Measurements from ENCODE around the gene CADM1.

CADM1 gene

DNA sequence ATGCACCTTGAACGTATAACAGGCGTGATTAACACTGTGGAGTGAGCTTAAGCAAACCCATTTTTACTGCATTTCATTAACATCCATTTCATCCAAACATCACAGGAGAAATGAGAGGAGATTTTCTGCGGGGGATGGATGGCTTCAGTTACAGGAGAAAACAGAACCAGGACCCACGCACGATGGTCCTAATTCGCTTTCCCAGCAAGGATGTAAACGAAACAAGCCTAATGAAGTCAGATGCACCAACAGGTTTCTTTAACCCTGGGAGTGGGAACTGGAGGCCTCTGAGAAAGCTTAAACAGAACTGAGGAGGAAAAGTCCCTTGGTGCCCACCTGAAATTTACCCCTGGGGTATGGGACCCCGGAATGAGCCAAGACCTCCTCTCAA lies 2.7 kb downstream of the CADM1 start:
- H3K27me3 Mint-ChIP-seq, result peaks cover 11% of the 10 kb centered on the region
- no peaks in the 10 kb centered on the region for H3K36me3 Mint-ChIP-seq

GRCh38 chr11:115500547-115501501 lies 3.4 kb downstream of the CADM1 start:
- ATAC-seq (ENCODE audit: low read depth) (no peak), DNase-seq (ENCODE audit: low spot score in 2 of 2) (no peak)
- H3K4me3 Mint-ChIP-seq, result no peak overlapping the region
- peaks cover 11% of the 10 kb centered on the region for H3K27me3 Mint-ChIP-seq
- no peaks in the 10 kb centered on the region for H3K36me3 Mint-ChIP-seq
- no peaks in the 10 kb centered on the region for H3K9me3 Mint-ChIP-seq
- H3K27ac Mint-ChIP-seq, result no peak overlapping the region
- H3K4me1 Mint-ChIP-seq, result peaks cover 3% of the 10 kb centered on the region

More for the DNA sequence above, 2.7 kb downstream of the CADM1 start:
- peaks cover 3% of the 10 kb centered on the region for H3K4me1 Mint-ChIP-seq
- DNase-seq (ENCODE audit: low spot score in 2 of 2) (no peak), ATAC-seq (ENCODE audit: low read depth) (no peak)
- no peak overlapping the region for H3K27ac Mint-ChIP-seq
- H3K9me3 Mint-ChIP-seq, result no peaks in the 10 kb centered on the region
- no peak overlapping the region for H3K4me3 Mint-ChIP-seq

DNA sequence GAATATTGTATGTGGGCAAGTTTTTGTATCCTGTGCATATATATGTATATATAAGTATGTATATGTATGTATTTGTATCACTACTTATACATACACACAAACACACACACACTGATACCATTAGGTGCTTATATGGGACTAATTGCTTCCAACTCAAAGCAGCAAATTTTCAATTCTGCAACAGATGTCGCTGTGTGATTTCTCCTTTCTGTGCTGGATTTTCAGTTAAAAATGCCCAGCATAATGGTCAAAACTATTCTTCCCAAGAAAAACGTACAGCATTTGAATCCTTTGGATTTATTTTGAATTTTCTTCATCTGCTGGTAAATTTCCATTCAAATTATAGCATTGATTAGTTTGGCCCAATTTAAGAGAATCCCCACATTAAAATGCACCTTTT lies 4.3 kb downstream of the CADM1 start:
- Mint-ChIP-seq H3K27ac (no peak overlapping the region), H3K4me1 (peaks cover 3% of the 10 kb centered on the region), H3K36me3 (no peaks in the 10 kb centered on the region), H3K9me3 (no peaks in the 10 kb centered on the region), H3K4me3 (no peak overlapping the region), H3K27me3 (peaks cover 11% of the 10 kb centered on the region)
- no peak for DNase-seq (ENCODE audit: low spot score in 2 of 2)
- no peak for ATAC-seq (ENCODE audit: low read depth)

- ATAC-seq (ENCODE audit: low read depth), result no peak
- DNase-seq (ENCODE audit: low spot score in 2 of 2), result no peak
- H3K4me1 Mint-ChIP-seq, result no peaks in the 10 kb centered on the region
- peaks cover 8% of the 10 kb centered on the region for H3K27me3 Mint-ChIP-seq
- H3K36me3 Mint-ChIP-seq, result no peaks in the 10 kb centered on the region
- H3K27ac Mint-ChIP-seq, result no peak overlapping the region
- H3K9me3 Mint-ChIP-seq, result no peaks in the 10 kb centered on the region
- no peak overlapping the region for H3K4me3 Mint-ChIP-seq
Measured at GRCh38 chr11:115499241-115499799, 4.9 kb downstream of the CADM1 start.

- Mint-ChIP-seq H3K4me3 (no peak overlapping the region), H3K27ac (no peak overlapping the region), H3K9me3 (peaks cover 1% of the 10 kb centered on the region), H3K4me1 (no peaks in the 10 kb centered on the region), H3K27me3 (peaks cover 8% of the 10 kb centered on the region), H3K36me3 (no peaks in the 10 kb centered on the region)
- ATAC-seq (ENCODE audit: low read depth) (no peak), DNase-seq (ENCODE audit: low spot score in 2 of 2) (no peak)
Measured at GRCh38 chr11:115498354-115498753, 5.9 kb downstream of the CADM1 start.

DNA sequence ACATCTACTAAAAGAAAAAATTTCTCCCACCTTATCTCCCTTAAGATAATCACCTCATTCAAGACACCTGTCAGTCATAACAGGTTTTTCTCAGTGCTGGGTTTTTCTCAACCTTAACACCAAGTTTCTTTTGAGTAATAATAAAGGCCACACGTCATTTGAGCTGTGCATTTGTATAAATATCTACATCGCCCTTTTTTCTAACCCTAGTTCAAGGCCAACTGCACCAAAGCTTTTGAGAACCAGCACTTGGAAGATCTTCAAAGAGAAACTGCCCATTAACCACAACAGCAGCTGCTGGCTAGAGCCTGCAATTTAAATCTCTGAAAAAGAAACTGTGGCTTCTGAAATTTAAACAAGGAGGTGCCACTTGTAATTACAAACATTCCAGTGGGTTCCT lies 6.9 kb downstream of the CADM1 start:
- H3K36me3 Mint-ChIP-seq, result no peaks in the 10 kb centered on the region
- H3K27ac Mint-ChIP-seq, result no peak overlapping the region
- peaks cover 9% of the 10 kb centered on the region for H3K27me3 Mint-ChIP-seq
- peaks cover 1% of the 10 kb centered on the region for H3K9me3 Mint-ChIP-seq
- ATAC-seq (ENCODE audit: low read depth) (no peak), DNase-seq (ENCODE audit: low spot score in 2 of 2) (no peak)
- no peaks in the 10 kb centered on the region for H3K4me1 Mint-ChIP-seq
- no peak overlapping the region for H3K4me3 Mint-ChIP-seq

- no peaks in the 10 kb centered on the region for H3K4me1 Mint-ChIP-seq
- no peak overlapping the region for H3K4me3 Mint-ChIP-seq
- H3K36me3 Mint-ChIP-seq, result no peaks in the 10 kb centered on the region
- DNase-seq (ENCODE audit: low spot score in 2 of 2), result no peak
- H3K9me3 Mint-ChIP-seq, result peaks cover 1% of the 10 kb centered on the region
- H3K27ac Mint-ChIP-seq, result no peak overlapping the region
- peaks cover 9% of the 10 kb centered on the region for H3K27me3 Mint-ChIP-seq
- no peak for ATAC-seq (ENCODE audit: low read depth)
Measured at GRCh38 chr11:115496892-115497291, 7.3 kb downstream of the CADM1 start.

- peaks cover 5% of the 10 kb centered on the region for H3K9me3 Mint-ChIP-seq
- ATAC-seq (ENCODE audit: low read depth) (no peak), DNase-seq (ENCODE audit: low spot score in 2 of 2) (no peak)
- H3K27me3 Mint-ChIP-seq, result peaks cover 15% of the 10 kb centered on the region
- no peak overlapping the region for H3K27ac Mint-ChIP-seq
- H3K4me1 Mint-ChIP-seq, result no peaks in the 10 kb centered on the region
- peaks cover 2% of the 10 kb centered on the region for H3K36me3 Mint-ChIP-seq
- H3K4me3 Mint-ChIP-seq, result no peak overlapping the region
Measured at GRCh38 chr11:115493905-115494304, 10.3 kb downstream of the CADM1 start.

GRCh38 chr11:115493488-115493887 lies 10.7 kb downstream of the CADM1 start:
- H3K27me3 Mint-ChIP-seq, result peaks cover 13% of the 10 kb centered on the region
- no peak overlapping the region for H3K4me3 Mint-ChIP-seq

GRCh38 chr11:115489466-115489865 lies 14.7 kb downstream of the CADM1 start:
- Mint-ChIP-seq H3K27me3 (peaks cover 18% of the 10 kb centered on the region), H3K4me3 (no peak overlapping the region), H3K27ac (no peak overlapping the region), H3K4me1 (no peaks in the 10 kb centered on the region), H3K9me3 (peaks cover 7% of the 10 kb centered on the region), H3K36me3 (peaks cover 2% of the 10 kb centered on the region)
- ATAC-seq (ENCODE audit: low read depth), result no peak
- DNase-seq (ENCODE audit: low spot score in 2 of 2), result no peak

More at GRCh38 chr11:115493488-115493887, 10.7 kb downstream of the CADM1 start:
- Mint-ChIP-seq H3K4me1 (no peaks in the 10 kb centered on the region), H3K27ac (no peak overlapping the region), H3K36me3 (peaks cover 2% of the 10 kb centered on the region), H3K9me3 (peaks cover 5% of the 10 kb centered on the region)
- DNase-seq (ENCODE audit: low spot score in 2 of 2) (no peak), ATAC-seq (ENCODE audit: low read depth) (no peak)

GRCh38 chr11:115488945-115489344 lies 15.3 kb downstream of the CADM1 start:
- Mint-ChIP-seq H3K4me1 (no peaks in the 10 kb centered on the region), H3K36me3 (peaks cover 2% of the 10 kb centered on the region), H3K27me3 (peaks cover 18% of the 10 kb centered on the region), H3K4me3 (no peak overlapping the region), H3K27ac (no peak overlapping the region), H3K9me3 (peaks cover 7% of the 10 kb centered on the region)
- no peak for ATAC-seq (ENCODE audit: low read depth)
- no peak for DNase-seq (ENCODE audit: low spot score in 2 of 2)

GRCh38 chr11:115481528-115481927 lies 22.7 kb downstream of the CADM1 start:
- H3K4me3 Mint-ChIP-seq, result no peak overlapping the region
- no peak for DNase-seq (ENCODE audit: low spot score in 2 of 2)
- peaks cover 7% of the 10 kb centered on the region for H3K9me3 Mint-ChIP-seq
- H3K36me3 Mint-ChIP-seq, result no peaks in the 10 kb centered on the region
- peaks cover 13% of the 10 kb centered on the region for H3K27me3 Mint-ChIP-seq
- no peak for ATAC-seq (ENCODE audit: low read depth)
- no peaks in the 10 kb centered on the region for H3K4me1 Mint-ChIP-seq
- H3K27ac Mint-ChIP-seq, result no peak overlapping the region

DNA sequence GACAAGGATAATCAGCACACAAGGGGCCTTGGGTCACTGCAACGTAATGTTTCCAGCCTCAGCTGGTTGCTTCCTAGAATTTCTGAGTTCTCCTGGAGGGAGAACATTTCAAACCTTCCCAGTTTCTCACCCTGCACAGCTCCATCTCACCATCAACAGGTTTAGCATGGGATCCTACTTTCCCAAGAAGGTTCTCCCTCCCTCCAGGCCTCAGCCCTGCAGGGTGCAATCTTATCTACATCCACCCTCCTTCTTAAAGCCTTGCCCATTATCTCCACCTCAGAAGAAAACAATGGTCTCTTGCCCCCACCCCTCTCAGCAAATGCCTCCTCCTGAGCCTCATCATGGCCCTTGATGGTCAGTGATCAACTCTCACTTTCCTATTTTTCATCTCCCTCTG lies 23.6 kb downstream of the CADM1 start:
- Mint-ChIP-seq H3K4me1 (no peaks in the 10 kb centered on the region), H3K27me3 (peaks cover 9% of the 10 kb centered on the region), H3K4me3 (no peak overlapping the region), H3K9me3 (peaks cover 7% of the 10 kb centered on the region), H3K36me3 (no peaks in the 10 kb centered on the region), H3K27ac (no peak overlapping the region)
- DNase-seq (ENCODE audit: low spot score in 2 of 2) (no peak), ATAC-seq (ENCODE audit: low read depth) (no peak)

DNA sequence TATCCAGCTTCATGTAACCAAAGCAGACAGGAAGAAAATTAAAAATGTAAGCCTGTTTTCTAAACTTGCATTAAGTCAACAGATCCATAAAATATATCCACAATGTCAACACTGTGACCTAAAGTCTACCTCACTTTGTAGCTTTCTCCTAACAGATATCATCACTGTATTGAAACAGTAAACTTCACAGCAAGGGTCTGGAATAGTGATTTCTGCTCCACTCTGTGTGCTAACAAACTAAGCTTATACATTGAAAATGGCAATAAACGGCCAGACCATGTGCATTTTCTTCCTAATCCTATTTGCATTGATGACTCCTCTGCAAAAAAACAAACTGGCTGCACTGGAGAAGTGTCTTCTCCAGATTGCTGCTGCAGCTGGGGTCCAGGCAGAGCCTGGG lies 26.8 kb downstream of the CADM1 start:
- Mint-ChIP-seq H3K36me3 (no peaks in the 10 kb centered on the region), H3K4me1 (no peaks in the 10 kb centered on the region), H3K9me3 (peaks cover 6% of the 10 kb centered on the region), H3K4me3 (no peak overlapping the region), H3K27ac (no peak overlapping the region), H3K27me3 (peaks cover 6% of the 10 kb centered on the region)
- DNase-seq (ENCODE audit: low spot score in 2 of 2) (no peak), ATAC-seq (ENCODE audit: low read depth) (no peak)
